Endothelial cell of umbilical vein (primary cell): ENCODE data around the gene HCN2.
"Not testable (repeated sequence)": the region's sequence is repeated elsewhere in the genome, so short reads cannot be mapped to it uniquely, and the experiment has no call there.

Source experiments
- CTCF ChIP-seq, 2 donors: IDR thresholded peaks; 1 replicate in 1 of 2; 2 replicates in 1 of 2; pipeline ENCODE4 v1.5.1; 2011; ENCODE audit warnings: low read length in 2 of 2, mild to moderate bottlenecking in 2 of 2, moderate library complexity in 2 of 2, control low read depth in 1 of 2, inconsistent platforms in 1 of 2, low read depth in 1 of 2; ENCODE audit not compliant: insufficient read depth in 1 of 2; ENCODE audit errors: extremely low read depth in 1 of 2
- EZH2 ChIP-seq: IDR thresholded peaks from 2 replicates; pipeline ENCODE4 v1.6.1; 2012; ENCODE audit warnings: borderline replicate concordance, low read depth, mild to moderate bottlenecking, moderate library complexity, low read length, inconsistent platforms; ENCODE audit not compliant: severe bottlenecking
- FOS ChIP-seq: IDR thresholded peaks from 2 replicates; pipeline ENCODE4 v1.6.1; 2011; ENCODE audit warnings: mild to moderate bottlenecking, low read length, moderate library complexity, borderline replicate concordance; ENCODE audit not compliant: insufficient read depth
- JUN ChIP-seq: IDR thresholded peaks from 2 replicates; pipeline ENCODE4 v1.6.1; 2011; ENCODE audit warnings: borderline replicate concordance, low read depth; ENCODE audit not compliant: insufficient read length, insufficient read depth
- MYC ChIP-seq: IDR thresholded peaks from one replicate; pipeline ENCODE4 v1.6.1; 2011; ENCODE audit warnings: mild to moderate bottlenecking, low read depth, low read length
- POLR2A ChIP-seq: IDR thresholded peaks from 2 replicates; pipeline ENCODE4 v1.6.1; 2012; ENCODE audit warnings: low read depth, mild to moderate bottlenecking, control low read depth, low read length
- POLR2AphosphoS5 ChIP-seq: IDR thresholded peaks from 2 replicates; pipeline ENCODE4 v1.6.1; 2012; ENCODE audit warnings: low read depth, mild to moderate bottlenecking, control low read depth, low read length, moderate library complexity; ENCODE audit not compliant: insufficient read depth

- not testable (repeated sequence) for TF ChIP-seq CTCF (IDR thresholded peaks at IDR 0.05; ENCODE audit: extremely low read depth in 1 of 2, insufficient read depth in 1 of 2, low read depth in 1 of 2, low read length in 2 of 2); POLR2A; FOS; JUN; POLR2AphosphoS5; EZH2; MYC
These were observed 39.8 kb downstream of the HCN2 start for GRCh38 chr19:629515-629914.
